AG09319 (cell line): ENCODE results near the gene WNT16.
A peak's percentile ranks its signal among the peaks of the same experiment; 100 is the strongest.
"Not testable (repeated sequence)": the region's sequence is repeated elsewhere in the genome, so short reads cannot be mapped to it uniquely, and the experiment has no call there.

Experiments
- DNase-seq: peaks from one replicate; pipeline ENCODE4 v3.0.0-alpha.2; 2010; ENCODE audit warnings: low read depth; ENCODE audit errors: extremely low read depth
- TF ChIP-seq, protein P1 (sequence below): IDR thresholded peaks from 2 replicates; pipeline ENCODE4 v1.5.1; 2011; ENCODE audit warnings: low read depth, mild to moderate bottlenecking, inconsistent platforms, low read length, moderate library complexity

The WNT16 gene

DNA sequence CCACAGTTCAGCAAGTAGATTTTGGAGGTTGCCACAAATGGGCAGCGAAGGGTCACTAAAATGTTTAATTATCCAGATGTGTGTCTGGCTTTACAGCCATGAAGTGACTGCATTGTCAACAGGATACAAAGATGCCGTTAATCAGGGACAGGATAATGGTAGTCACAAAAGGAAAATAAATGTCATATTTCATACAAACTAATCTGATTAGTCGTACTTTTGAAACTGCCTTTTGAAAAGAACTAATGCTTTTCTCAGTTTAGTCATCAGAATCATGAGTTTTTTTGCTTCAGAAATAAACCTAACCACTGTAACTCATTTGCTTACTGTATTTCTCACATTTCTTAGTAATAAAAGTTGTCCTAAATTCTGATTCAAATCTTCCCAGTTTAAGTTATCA lies 22.2 kb upstream of the WNT16 start:
- TF ChIP-seq, protein P1, sequence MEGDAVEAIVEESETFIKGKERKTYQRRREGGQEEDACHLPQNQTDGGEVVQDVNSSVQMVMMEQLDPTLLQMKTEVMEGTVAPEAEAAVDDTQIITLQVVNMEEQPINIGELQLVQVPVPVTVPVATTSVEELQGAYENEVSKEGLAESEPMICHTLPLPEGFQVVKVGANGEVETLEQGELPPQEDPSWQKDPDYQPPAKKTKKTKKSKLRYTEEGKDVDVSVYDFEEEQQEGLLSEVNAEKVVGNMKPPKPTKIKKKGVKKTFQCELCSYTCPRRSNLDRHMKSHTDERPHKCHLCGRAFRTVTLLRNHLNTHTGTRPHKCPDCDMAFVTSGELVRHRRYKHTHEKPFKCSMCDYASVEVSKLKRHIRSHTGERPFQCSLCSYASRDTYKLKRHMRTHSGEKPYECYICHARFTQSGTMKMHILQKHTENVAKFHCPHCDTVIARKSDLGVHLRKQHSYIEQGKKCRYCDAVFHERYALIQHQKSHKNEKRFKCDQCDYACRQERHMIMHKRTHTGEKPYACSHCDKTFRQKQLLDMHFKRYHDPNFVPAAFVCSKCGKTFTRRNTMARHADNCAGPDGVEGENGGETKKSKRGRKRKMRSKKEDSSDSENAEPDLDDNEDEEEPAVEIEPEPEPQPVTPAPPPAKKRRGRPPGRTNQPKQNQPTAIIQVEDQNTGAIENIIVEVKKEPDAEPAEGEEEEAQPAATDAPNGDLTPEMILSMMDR = no peak

GRCh38 chr7:121307021-121307574 lies 21.7 kb upstream of the WNT16 start:
- TF ChIP-seq, protein P1 = no peak
- DNase-seq = no peak

More for the DNA sequence above, 22.2 kb upstream of the WNT16 start:
- DNase-seq = no peak

- TF ChIP-seq, protein P1 = no peak
- DNase-seq = no peak
Observed at GRCh38 chr7:121313220-121313792, 15.5 kb upstream of the WNT16 start.

DNA sequence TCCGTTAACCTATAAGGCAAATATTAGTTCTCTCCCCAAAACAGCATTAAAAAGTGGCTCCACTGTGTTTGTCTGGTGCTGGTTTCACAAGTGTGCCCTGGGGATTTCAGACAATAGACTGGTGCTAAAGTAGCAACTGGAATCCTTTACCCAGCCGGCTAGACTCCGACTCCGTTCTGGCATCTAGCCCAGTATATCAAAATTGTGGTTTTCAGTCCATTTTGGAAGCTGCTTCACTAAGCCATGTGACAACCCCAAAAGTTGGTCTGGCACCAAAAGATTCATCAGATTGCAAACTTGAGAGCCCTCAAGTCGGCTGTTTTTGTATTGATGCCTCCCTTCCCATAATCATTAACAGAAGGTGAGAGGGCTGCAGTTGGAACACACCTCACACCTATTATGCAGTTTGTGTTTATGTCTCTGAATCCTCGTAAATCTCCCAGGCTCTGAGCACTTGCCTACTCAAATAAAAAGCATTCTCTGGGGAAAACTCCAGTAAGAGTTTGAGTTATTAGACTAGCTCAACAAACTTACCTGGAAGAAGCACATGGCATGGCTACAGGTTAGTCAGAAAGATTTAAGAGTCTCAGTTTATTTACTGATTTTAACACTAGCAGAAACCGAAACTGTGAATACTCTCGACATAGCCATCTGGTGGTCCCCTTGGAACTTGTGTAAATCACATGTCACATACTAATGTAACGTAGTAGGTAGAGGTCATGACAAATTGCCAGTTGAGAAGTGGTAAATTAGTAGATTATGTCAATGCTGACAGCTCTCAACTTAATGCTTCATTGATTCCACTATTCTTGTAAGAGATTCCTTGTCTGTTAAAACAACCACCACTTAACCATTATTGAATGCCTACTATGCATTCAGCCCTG lies 14.8 kb upstream of the WNT16 start:
- TF ChIP-seq, protein P1 = no peak
- peak; percentile 29 for DNase-seq

GRCh38 chr7:121315170-121315569 lies 13.6 kb upstream of the WNT16 start:
- DNase-seq = not testable (repeated sequence)

- TF ChIP-seq, protein P1 = no peak
- DNase-seq = no peak
Observed at GRCh38 chr7:121322460-121322859, 6.3 kb upstream of the WNT16 start.

DNA sequence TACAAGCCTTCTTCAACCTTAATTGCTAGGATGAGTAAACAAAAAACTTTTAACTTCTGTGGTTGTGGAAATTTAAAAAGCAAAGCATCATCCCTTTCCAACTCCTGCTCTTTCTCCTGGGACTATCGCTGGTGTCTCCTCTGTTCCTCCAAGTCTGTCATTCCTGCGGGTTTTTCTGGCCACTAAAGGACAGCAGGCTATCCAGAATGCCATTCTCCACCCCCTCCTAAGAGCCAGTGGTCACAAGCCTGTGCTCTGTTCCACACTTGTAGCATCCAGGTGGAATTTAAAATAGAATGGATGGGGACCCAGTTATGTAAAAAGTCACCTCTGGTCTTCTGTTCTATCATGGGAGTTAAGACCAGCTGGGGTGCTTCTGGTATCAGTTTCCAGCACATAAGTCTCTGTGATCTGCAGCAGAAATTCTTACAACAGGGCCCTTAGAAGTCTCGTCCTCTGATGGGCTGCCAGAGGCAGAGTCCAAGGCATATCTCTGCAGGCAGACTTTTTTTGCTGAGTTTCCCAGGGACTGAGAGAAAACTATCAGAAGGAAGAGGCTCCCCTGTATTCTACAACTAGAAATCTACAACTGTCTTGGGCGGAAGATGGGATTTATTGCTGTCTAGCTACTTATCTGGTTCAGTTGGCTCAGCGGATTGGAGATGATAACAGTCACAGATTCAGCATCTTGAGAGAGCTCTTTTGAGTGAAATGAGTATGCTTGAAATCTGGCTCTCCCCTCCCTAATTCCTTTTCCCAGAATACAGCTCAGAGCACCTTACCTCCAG lies 5.1 kb upstream of the WNT16 start:
- TF ChIP-seq, protein P1 = no peak
- no peak for DNase-seq
